Measurements from ENCODE around the gene SHD.
"Not testable (repeated sequence)": the region's sequence is repeated elsewhere in the genome, so short reads cannot be mapped to it uniquely, and the experiment has no call there.

GRCh38 chr19:4274321-4274686 is 4.8 kb upstream of the SHD start:
- not testable (repeated sequence) for TF ChIP-seq NFE2L2 (IDR thresholded peaks at IDR 0.05; ENCODE audit: low read depth, low read length); POLR2A (IDR thresholded peaks at IDR 0.05; ENCODE audit: low read depth, low read length); MAFK (IDR thresholded peaks at IDR 0.05; ENCODE audit: low read depth, low read length); ELK1 (IDR thresholded peaks at IDR 0.05; ENCODE audit: borderline replicate concordance, low read depth, low read length); RFX5 (IDR thresholded peaks at IDR 0.05; ENCODE audit: low read depth, low read length); BHLHE40 (IDR thresholded peaks at IDR 0.05; ENCODE audit: low read depth, low read length); RCOR1 (IDR thresholded peaks at IDR 0.05; ENCODE audit: insufficient replicate concordance, low read length)
- TF ChIP-seq, protein P1, sequence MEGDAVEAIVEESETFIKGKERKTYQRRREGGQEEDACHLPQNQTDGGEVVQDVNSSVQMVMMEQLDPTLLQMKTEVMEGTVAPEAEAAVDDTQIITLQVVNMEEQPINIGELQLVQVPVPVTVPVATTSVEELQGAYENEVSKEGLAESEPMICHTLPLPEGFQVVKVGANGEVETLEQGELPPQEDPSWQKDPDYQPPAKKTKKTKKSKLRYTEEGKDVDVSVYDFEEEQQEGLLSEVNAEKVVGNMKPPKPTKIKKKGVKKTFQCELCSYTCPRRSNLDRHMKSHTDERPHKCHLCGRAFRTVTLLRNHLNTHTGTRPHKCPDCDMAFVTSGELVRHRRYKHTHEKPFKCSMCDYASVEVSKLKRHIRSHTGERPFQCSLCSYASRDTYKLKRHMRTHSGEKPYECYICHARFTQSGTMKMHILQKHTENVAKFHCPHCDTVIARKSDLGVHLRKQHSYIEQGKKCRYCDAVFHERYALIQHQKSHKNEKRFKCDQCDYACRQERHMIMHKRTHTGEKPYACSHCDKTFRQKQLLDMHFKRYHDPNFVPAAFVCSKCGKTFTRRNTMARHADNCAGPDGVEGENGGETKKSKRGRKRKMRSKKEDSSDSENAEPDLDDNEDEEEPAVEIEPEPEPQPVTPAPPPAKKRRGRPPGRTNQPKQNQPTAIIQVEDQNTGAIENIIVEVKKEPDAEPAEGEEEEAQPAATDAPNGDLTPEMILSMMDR (conservative IDR thresholded peaks at IDR 0.05; ENCODE audit: low read depth, low read length): not testable (repeated sequence)
- TF ChIP-seq, protein P2, sequence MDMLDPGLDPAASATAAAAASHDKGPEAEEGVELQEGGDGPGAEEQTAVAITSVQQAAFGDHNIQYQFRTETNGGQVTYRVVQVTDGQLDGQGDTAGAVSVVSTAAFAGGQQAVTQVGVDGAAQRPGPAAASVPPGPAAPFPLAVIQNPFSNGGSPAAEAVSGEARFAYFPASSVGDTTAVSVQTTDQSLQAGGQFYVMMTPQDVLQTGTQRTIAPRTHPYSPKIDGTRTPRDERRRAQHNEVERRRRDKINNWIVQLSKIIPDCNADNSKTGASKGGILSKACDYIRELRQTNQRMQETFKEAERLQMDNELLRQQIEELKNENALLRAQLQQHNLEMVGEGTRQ (IDR thresholded peaks at IDR 0.05; ENCODE audit: low read depth, low read length): not testable (repeated sequence)
